GM18861 (cell line): Measurements from ENCODE around the gene SUGCT.

ENCODE experiments used
- ATAC-seq: cut with Tn5 transposase; IDR thresholded peaks from one replicate; pipeline ENCODE4 v1.9.1; 2021; ENCODE audit not compliant: unreplicated experiment

The SUGCT gene

DNA sequence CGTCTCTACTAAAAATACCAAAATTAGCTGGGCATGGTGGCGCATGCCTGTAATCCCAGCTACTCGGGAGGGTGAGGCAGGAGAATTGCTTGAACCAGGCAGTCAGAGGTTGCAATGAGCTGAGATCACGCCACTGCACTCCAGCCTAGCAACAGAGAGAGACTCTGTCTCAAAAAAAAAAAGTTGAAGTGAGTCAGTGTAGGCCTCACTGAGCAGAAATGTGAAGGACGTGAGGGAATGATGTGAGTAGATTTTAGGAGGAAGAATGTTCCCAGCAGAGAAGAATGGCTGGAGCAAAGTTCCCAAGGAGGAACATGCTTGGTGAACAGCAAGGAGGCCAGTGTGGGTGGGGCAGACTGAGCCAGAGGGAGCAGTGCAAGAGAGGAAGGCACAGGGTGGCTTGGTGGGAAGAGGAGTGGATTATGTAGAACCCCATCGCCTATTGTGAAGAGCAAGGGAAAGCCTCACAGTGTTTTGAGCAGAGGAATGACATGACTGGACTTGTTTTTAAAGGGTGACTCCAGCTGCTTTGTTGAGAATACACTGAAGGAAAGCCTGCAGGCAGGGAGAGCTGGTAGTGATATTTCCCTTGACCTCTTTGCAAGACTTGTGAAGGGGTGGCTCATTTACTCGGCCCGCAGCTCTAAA is 708.7 kb downstream of the SUGCT start:
- no peak for ATAC-seq

DNA sequence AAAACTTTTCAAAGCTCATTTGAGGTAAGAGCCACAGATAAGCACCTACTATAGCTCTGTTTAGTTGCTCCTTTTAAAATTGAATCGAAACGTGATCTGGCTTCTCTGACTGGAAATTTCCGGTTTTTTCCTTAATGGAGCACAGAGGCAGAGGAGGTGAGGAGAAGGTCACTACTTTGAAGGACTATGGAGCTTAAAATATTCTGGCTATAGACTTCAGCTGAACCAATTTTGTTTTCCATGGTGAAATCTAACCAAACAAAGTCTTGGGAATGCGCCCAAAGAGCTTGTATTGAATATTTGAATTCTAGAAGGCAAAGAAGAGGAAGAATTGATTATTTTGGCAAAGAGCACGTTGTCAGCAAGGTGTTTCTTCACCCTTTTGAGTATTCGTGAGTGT is 711.1 kb downstream of the SUGCT start:
- ATAC-seq, result no peak

DNA sequence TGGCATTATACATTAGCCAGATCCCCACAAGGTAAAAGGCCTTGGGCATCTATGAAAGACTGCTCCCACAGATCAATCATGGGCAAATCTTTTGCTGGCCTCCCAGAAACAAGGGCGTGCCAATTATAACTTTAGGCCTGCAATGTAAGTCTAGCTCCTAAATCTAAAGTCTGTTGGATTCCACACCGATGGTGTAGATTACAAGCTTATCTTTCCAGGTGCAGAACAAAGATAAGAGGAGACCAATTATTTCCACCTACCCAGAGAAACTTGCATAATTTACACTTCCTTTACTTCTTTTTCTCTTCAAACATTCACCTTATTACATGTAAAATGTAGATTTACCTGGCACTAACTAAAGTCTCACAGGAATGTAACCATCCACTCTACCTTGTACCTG is 713.1 kb downstream of the SUGCT start:
- no peak for ATAC-seq

DNA sequence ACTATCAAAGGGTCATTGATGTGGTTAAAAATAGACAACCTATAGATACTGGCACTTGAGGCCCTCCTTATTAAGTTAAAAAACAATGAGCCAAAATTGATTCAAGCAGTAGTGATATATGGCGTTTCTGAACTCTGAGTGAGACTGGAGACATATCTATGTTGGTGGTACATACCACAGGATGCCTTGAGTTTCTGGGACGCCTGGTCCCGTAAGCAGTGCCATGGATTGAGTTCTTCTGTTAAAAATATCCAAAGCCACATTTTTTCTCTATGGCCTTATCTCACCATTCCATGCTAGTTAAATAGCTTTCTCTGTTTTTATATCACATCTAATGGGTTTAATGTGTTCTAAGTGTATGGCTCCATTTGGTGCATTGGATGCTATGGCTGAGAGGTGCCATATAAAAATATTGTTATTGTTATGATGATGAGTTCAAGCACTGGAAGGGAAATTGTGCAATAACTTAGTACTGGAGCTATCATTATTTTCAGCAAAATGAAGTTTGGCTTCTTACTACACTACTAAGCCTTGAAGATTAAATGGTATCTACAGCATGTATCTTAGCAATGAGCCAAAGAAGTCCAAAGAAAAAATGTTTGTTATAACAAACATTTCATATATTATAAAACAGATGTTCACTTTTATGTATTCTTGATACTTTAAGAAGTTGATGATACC is 713.9 kb downstream of the SUGCT start:
- ATAC-seq, result no peak

DNA sequence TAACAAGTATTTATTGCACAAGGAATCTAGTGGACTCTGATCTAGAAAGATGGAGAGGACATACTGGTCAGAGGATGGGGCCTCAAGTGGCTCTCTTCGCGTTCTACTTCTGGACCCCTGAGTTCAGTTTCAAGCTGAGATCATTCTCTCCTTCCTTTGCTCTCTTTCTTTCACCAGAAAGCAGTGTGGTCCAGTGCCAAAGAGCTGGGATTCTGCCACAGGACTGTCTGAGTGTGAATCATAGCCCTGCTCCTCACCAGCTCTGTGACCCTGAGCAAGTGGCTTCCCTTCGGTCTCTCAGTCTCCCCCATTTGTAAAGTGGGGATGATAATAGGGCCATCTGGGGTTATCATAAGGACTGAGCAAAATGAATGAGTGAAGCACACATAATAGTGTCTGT is 715.2 kb downstream of the SUGCT start:
- no peak for ATAC-seq

DNA sequence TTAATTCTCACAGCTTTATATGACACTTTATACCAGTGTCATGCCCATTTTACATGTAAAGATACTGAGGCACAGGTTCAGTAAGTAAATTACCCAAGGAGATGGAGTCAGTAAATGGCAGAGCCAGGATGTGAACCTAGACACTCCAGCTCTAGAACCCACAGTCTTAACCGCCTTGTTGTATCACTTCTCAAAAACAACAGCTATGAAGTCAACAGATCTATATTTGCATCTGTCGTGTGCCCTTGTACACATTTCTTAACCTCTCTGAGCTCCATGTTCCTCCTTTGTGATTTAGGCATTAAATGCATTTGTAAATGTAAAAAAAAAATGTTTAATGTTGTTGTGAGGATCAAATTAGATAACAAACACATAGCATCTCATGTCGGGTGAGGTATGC is 716.2 kb downstream of the SUGCT start:
- ATAC-seq, result no peak

DNA sequence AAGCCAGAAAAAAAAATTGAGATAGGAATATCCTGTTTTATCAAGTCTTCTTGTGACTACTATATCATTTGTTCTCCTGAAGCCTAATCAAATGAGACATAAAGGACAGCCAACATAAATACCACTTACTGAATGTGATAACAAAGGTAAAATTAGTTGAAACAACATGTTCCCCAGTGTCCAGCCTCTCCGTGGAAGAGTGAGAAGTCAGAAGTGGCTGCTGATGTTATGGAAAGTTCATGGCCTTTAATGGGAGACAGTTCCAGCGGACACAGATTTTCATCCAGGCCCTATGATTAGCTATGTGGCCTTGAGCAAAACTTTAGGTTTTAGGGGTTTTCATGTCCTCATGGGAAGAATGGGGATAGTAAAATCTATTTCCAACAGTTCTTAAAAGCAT is 724.3 kb downstream of the SUGCT start:
- no peak for ATAC-seq

DNA sequence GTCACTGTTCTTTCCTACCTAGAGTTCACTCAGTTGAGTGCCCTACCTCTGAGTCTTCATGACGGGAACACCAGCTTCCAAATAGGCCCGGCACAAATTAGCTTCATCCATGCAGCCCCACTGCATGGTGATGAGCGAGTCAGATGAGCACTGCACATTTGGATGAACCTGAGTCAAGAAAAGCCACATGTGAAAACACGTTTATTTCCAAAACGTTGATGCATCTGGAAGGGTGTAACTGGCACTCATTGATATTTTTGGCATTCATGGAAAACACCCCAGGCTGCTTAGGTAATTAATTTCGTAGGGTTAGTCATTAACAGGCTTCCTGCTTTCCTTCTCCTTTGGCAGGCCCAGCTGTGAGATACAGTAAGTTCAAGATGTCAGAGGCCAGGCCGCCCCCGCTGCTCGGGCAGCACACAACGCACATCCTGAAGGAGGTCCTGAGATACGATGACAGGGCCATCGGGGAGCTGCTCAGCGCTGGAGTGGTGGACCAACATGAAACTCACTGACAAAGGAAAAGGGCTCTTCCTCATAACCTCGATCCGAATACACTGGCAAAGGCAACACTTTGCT is 725.2 kb downstream of the SUGCT start:
- ATAC-seq, result no peak

DNA sequence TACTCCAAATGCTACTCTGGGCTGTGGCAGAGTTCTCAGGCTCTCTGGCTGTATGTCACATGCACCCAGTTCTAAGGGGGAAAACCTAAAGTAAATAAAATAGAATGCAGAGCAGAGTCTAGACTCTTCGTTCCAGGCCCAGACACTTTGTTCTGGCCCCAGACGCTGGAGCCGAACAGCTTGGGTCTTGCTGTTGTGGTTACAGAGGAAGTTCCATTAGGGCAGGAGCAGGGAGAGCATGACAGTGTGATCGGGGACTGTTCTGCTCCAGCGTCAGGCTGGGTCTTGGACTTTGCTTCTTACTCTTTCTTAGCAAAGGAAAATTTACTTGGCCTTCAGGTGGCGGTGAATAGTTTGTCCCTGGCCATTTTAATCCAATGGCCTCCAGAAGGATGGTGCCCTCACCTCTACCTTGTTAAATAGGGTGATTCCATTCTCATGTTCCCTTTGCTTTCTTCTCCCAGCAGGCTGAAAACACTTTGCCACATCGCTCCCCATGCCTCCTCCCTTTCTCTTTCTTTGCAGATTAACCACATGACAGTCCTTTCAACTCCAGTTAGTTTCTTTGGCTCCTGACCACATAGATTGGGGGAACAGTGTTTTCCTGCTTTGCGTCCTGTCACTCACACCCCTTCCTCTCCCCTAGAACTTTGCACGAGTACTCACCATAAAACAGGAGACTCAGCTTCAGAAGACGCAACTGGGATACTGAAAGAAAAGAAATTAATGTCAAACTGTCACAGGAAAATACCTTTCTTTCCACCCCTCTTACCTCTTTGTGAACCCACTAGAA is 730.8 kb downstream of the SUGCT start:
- no peak for ATAC-seq

DNA sequence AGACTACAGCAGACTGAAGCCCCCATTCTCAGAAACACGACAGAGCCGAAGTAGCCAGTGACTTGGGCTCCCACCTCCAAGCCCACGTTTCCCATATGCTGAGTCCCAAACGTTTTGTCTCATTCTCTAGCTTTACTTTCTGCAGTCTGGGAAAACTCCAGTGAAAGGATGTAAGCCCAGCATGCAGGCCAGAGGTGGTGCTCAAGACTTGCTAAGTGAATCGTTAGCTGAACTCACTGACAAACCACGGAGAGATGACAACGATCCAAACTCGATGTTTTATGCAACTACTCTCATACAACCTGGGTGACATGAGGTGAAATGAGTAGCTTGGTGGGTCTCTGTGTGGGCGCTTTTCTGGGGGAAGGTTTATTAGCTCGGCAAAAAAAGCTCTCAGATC is 731.8 kb downstream of the SUGCT start:
- ATAC-seq, result no peak

DNA sequence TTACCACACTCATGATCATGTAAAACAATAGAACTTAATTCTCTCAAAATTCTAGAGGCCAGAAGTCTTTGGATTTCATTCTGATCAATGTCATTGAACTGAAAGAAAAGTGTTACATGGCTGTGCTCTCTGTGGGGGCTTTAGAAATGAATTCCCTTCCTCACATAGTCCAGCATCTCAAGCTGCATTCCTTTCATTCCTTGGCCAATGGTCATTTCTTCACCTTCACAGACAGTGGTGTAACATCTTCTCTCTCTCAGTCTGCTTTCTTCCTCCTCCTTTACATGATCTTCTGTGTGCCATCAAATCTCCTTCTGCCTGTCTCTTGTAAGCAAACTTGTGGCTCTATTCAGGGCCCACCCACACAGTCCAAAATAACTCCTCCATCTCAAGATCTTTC is 735.3 kb downstream of the SUGCT start:
- no peak for ATAC-seq

DNA sequence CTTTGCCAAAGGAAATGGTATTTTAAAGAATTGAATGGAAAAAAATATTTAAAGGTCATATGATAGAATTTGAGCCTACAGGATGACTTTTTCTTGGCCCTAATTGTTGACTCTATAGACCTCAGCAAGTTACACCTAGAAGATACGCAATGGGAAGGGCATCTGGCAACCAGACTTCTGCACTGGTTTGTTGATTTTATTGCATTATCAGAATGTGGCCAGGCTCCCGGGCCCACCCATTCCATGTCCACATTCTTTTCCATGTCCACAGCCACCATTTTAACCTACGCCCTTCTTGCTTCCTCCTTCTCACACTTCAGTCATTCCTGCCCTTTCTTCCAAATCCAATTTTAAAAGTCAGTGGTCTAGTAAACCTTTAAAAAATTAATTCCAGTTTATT is 738.4 kb downstream of the SUGCT start:
- ATAC-seq, result no peak

DNA sequence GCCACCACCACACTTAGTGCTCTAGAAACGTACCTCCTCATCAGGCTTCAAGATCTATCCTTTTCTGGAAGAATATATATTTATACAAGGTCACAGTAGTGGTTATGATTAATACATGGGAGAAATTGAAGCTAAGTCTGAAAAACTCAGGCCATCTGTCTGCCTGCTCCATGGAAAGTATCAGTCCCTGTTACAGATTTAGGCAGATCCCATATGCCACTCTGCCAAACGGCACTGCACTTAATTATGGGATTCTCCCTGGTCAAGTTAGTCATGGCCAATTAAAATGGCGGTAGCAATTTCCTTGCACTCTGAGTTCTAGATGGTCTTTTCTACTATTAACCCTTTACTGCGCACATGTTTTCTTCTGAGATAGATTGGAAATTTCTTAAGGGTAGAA is 740.0 kb downstream of the SUGCT start:
- ATAC-seq, result no peak

DNA sequence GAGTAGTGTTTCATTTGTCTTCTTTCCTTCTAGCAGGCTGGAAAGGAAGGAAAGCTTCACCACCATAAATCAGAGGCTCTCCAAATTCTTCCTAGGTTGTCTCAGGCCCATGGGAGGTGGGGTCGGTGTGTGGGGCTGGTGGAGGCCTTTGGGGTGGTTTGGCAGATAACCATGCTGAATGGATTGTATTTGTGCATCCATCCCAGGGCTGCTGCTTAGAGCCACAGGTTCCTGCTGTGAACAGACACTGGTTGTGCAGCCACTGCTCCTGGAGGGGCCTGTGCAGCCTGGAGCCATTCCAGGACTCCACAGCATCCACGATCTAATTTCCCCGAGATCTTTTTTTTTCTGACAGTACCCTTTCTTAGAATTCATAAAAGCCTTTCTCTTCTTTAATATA is 741.8 kb downstream of the SUGCT start:
- no peak for ATAC-seq

DNA sequence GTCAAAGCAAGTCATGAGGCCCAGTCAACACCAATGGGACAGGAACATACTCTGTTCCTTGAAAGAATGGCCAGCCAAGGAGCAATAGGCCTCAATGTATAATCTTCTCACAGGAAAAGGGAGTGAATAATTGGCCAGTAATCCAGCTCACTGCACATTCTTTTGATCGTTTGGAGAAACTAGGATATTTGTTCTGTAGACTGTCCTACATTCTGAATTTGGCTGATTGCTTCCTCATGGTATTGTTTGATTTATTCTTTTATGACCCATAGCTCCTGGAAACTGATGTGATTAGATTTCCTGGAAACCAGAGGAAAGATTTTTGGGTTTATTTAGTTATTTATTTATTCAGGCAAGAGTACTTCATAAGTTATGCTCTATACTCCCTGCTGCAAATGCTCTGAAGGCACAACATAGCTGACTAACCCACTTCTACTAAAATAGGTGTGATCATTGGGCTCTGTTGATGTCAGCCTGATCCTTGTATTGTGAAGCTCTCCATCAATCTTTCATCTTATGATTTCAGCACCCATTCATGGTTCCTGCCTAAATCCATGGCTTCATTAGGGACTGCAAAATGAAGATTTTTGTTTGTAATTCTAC is 745.2 kb downstream of the SUGCT start:
- ATAC-seq, result no peak

DNA sequence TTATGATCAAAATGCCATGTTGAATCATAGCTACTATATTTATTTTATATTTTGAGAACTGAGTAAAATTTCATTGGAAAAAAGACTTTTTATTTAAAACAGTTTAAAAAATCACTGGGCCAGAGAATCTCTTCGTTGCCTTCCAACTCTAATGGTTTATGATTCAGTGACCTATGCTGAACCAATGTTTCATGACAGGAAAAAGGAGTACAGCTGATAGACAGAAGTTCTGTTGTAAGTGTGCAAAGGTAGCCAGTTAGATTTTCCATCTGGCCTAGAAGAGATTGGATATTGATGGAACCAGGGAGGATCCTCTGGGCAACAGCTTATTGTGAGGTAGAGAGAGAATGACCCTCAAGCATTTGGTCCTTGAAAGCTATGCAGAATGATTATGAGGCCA is 745.8 kb downstream of the SUGCT start:
- ATAC-seq, result no peak

DNA sequence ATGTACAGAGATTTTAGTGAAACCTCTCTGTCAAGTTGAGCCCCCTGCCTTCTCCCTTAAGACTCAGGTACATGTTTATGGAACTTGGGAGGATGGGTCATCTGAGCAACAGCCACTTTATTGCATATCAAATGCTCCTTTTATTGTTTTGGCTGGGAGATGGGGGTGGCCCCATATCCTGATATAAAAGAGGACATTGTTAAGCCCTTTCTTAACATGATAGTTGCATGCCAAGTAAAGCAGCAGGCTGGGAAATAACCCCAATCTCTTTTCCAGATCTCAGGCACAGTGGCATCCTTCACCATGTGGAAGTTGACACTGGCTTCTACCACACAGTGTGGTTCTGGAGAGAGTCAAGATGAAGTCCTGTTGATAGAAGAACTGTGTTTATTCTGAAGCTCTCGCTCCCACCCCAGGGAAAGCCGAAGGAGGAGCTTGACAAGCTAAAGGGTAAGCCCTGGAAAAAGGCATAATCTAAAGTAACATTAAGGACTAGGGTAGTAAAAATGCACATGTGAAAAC is 746.7 kb downstream of the SUGCT start:
- ATAC-seq, result no peak

DNA sequence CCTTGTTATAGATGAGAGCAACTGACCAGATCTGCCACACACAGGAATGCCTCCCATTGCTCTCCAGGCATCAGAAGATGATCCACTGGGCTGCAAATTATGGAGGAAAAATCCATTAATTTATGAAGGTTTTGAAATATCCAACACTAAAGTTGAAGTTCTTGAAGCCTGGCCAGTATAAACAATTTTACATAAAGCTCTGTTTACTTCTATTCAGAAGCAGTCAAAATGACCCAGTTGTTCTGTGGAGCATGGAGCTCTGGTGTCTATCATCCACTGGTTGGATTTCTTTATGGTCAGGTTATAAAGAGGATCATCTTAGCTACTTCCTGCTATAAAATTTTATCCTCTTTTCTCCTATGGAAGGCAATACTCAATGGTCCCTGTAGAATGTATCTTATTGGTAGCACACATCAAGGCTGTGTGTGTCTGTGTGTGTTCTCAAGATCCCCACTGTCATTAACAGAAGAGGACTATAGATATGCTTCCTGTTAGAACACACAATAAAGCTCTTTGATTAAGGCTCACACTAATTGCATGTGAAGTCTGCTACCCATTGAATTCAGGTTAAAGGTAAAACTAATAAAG is 747.4 kb downstream of the SUGCT start:
- no peak for ATAC-seq

DNA sequence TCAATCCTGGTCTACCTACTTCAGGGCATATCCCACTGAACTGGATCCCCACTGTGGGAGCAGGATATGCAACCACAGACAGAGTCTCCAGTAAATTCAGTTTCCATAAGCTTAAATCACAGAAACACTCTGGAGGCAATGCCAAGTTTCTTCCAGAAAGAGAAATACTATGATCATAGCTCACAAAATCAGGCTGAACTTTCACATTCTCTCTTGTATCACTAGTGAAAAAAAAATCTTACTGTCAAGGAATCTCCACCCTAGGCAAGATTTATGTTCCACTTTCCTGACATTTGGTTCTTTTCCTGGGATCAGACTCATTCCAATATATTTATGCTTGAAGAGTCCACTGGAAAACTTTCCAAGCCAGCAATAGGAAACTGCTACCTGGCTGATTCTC is 749.0 kb downstream of the SUGCT start:
- no peak for ATAC-seq

DNA sequence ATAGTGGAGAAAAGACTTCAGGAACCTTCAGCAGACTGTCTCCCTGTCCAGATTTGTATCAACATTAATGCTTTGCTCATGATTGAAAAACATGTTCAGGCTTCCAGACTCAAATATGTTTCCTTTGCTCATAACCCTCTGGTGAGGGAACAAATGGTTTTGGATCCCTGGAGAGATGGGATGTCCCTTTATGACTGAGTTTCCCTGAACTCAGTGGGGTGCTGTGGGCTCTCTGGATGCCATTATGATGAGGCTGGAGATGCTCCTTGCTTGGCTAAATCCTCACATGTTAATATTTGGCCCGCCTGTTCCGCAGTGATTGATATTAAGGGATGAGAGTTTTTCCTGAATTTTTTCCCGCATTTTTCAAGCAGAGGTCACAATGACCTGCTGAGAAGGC is 749.4 kb downstream of the SUGCT start:
- ATAC-seq, result no peak

DNA sequence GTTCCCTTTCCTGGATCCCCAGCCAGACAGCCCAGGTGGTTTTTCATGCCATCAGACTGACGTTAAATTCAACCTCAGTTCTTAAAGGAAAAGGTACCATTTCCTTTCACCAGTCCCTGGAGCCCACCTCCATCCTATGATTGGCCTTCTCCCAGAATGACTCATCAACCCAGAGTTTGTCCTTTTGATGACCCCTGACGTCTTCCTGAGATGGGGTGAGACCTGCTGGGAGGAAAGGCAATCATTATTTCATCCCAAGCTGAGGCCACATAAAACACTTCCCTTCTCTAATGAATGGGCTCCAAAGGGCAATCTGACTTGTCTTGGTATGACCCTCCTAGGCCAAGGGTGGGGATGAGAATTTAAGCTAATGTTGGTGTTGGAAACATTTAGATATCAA is 750.7 kb downstream of the SUGCT start:
- no peak for ATAC-seq
